CD4-positive, alpha-beta T cell treated with Interleukin-4 for 4 hours (primary cell): ENCODE results near the gene BCR.

ENCODE experiments used
- DNase-seq: peaks from one replicate; pipeline ENCODE4 v3.0.0-alpha.2; 2020

Gene BCR

GRCh38 chr22:23233084-23233531 lies 52.8 kb downstream of the BCR start:
- DNase-seq = no peak

- no peak for DNase-seq
Measured at GRCh38 chr22:23233752-23234408, 53.6 kb downstream of the BCR start.

GRCh38 chr22:23234409-23235161 lies 54.3 kb downstream of the BCR start:
- DNase-seq = no peak

DNA sequence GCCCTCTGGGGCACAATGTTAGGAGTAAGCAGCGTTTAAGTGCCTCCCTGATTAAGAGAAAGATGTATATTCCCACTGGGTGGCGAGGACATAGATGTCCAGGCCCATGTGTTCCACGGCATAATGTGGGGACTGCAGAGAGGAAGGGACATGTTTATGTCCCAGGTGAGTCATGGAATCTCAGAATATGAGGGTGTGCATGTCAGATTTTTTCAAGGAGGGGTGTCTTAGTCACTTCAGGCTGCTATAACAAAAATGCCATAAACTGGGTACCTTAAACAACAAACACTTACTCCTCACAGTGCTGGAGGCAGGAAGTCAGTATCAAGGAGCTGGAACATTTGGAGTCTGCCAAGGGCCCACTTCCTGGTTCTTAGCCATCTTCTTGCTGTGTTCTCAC lies 55.1 kb downstream of the BCR start:
- no peak for DNase-seq

DNA sequence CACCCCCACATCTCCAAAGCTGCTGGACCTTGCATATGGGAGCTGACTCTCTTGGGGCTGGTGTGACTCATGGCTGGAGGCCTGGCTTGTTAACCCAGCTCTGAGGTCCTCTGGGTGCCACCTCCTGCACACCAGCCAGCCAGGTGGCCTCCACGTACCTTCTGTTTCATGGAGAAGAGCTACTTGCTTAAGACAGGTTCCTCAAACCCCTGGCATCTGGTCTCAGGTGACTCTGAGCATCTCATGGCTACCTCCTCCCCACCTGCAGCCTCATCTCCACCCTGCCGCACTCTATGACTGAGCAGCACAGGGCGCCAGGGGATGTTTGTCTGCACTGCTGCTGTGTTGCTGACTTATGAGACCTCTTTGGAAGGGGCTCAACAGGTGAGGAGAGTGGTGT lies 55.7 kb downstream of the BCR start:
- no peak for DNase-seq

DNA sequence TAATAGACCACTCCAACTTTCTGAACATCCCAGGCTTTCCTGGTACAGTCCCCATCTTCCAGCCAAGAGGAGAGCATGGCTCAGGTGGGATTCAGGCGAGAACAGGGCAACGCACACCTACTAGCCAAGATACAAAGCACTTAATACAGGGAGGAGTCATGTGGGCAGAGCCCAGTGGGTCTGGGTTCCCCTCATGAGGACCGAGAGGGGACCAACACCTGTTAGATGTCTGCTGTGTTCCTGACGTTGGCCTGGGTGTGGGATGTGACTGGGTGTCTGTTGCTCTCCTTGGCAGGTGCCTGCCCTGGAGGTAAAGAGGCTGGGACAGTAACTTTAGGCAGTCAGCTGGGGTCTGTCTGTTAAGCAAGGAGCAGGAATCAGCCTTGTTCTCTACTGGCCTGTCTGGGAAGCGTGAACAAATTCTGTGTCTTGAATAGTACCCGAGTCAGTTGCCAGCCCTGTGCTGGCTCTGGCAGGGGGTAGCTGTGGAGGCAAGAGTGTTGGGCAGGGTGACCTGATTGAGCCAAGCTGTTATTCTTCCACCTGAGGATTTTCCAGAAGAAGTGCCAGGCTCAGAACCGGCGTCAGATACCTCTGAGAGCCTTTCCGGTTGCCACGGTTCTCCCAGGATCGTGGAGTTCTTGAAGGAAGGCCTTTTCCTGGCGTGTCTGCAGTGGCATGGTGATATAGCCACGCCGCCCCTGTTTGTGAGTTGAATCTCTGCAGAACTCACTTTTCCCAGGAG lies 56.3 kb downstream of the BCR start:
- no peak for DNase-seq

- no peak for DNase-seq
Measured at GRCh38 chr22:23237201-23237798, 57.0 kb downstream of the BCR start.

- DNase-seq = peak; percentile 37
Measured at GRCh38 chr22:23237841-23238240, 57.5 kb downstream of the BCR start.

- DNase-seq = no peak
Measured at GRCh38 chr22:23238707-23239106, 58.4 kb downstream of the BCR start.

GRCh38 chr22:23239429-23239828 lies 59.1 kb downstream of the BCR start:
- no peak for DNase-seq

DNA sequence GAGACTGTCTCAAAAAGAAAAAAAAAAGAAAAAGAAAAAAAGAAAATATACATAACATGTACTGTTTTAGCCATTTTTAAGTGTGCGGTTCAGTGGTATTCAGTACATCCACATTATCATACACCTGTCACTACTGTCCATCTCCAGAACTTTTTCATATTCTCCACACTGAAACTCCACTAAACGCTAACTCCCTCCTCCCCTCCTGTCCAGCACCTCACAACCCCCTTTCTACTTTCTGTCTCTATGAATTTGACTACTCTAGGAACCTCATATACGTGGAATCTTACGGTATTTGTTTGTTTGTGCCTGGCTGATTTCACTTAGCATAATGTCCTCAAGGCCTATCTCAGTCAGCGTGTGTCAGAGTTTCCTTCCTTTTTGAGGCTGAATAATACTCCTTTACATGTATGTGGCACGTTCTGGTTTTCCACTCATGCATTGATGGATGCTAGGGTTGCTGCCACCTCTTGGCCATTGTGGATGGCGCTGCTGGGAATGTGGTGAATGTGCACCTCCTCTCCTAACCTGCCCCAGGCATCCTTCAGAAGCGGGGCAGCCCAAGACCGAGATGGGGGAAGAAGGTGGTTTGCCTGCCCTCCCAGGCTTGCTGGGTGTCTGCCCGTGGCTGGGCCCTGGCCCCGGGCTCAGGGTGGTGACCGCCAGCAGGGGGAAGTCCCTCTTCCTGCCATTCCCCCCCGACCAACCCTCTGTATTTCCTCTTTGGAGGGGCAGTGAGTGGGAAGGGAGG lies 60.5 kb downstream of the BCR start:
- peak; percentile 44 for DNase-seq

DNA sequence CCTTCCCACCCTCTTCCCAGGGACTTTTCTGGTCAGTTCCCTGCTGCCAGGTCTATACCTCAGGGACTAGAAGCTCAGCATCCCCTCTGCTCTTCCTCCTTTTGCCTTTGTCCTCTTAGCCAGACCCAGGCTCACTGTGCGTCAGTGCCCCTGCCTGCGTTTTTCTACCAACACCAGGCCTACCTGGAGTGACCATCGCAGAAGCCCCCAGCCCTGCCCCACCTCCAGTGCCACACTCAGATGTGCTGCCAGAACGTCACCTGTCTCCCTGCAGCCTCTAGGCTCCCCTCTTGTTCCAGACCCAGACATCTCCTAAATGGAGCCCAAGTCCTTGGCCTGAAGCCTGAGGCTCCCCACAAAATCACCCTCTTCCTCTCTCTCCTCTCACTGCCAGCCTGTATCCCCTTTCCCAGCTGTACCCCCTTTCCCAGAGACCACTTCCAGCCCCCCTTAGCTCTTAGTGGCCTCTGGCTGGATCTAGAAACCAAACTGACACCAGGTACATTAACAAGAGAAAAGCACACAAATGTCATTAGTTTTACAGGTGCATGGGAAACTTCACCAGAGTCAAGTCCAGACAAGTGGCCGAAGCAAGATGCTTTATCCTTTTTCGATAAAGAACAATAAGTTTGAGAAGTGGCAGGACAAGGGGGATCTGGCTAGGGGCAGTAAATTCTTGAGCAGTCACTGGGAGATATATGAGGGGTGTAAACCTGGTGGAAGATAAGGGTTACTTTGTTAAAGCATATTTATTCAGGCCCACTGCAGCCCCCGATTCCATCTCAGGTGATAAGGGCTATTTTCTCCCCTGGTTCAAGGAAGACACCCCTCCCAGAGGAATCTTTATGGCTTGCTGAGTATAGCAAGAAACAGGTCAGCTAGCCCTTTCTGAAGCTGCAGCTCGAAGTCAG lies 61.5 kb downstream of the BCR start:
- no peak for DNase-seq

- no peak for DNase-seq
Measured at GRCh38 chr22:23242473-23243001, 62.2 kb downstream of the BCR start.

- peak; percentile 81 for DNase-seq
Measured at GRCh38 chr22:23243006-23243573, 62.8 kb downstream of the BCR start.

DNA sequence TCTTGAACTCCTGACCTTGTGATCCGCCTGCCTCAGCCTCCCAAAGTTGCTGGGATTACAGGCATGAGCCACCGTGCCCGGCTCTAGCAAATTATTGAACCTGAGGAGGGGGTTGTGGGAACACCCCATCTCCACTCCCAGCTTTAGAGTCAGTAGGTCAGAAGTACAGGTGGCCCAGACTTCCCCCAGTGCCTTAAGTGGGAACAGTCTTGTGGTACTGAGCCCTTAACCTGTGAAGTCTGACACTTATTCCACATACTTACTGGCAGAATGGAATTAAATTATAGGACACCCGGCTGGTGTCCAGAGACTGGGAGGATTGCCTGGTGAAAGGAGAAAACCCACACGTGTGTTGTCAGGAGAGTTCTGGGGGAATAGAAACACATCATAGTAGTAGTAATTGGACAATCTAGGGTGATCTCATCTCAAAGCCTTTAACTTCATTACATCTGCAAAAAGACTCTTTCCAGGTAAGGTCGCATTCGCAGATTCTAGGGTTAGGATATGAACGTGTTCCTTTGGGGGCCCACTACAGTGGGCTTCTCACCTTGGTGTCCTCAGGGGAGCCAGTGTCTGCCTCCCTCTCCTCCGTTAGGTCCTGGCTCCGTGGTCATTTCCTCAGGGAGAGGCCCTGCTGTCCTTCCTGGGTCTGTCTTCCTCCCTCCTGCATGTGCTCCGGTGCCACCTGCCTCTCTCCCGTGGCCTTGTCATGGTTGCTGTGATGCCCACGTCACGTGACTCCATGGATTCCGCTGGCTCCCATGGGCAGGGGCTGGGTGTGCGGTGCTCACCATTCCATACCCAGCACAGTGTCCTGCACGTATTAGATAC lies 63.8 kb downstream of the BCR start:
- DNase-seq = no peak

- DNase-seq = no peak
Measured at GRCh38 chr22:23244690-23245044, 64.4 kb downstream of the BCR start.

- DNase-seq = no peak
Measured at GRCh38 chr22:23245045-23245798, 64.9 kb downstream of the BCR start.

GRCh38 chr22:23245799-23246136 lies 65.5 kb downstream of the BCR start:
- DNase-seq = no peak

- no peak for DNase-seq
Measured at GRCh38 chr22:23246982-23247766, 66.9 kb downstream of the BCR start.
